ENCODE results near the gene PGM2L1.
"Not testable (repeated sequence)": the region's sequence is repeated elsewhere in the genome, so short reads cannot be mapped to it uniquely, and the experiment has no call there.

Gene PGM2L1

DNA sequence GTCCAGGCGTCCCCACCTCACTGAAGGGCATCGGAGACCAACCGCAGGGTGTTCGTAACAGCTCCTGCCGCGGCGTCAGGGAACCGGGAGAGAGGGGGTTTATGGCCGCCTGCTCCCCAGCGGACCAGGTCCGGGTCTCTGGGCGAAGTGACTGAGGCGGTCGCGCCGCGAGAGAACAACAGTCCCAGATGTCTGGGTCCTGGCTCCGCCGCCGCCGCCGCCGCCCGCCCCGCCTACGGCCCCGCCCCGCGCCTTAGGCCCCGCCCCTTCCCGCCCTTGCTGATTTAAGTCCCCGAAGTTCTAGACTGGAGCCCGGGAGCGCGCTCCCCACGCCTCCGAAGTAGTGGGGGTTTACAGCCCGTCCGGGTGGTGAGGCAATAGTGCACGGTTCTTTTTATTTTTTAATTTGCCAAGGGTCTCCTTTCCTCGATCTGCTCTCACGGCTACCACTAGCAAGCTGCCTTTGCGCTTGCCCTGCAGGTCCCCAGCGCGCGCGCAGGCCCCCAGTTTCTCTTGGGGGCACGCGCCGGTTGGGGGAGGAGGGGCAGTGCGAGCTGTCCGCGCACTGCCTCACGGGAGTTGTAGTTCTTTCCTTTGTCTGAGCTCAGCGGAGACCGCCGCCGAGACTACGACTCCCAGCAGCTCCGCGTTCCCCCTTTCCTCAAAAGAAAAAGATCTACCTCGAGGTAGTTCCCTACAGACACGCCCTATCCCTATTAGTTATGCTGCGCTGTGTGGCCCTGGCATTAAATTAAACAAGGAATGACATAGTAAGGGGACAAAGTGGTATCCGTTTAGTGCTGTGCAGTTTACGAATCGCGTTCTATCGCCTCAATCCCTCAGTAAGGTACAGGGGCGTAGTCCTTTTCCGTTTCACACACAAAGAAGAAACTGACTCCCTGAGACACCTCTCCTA lies at the start of gene PGM2L1:
PGM2L1 (minus strand) TSS at position 190 of the 916 bp plus-strand sequence. CDS start 272 bp downstream, outside the sequence.
- H3K4me3 ChIP-seq (ENCODE audit: low read depth, low read length), result peak within 1 kb of the TSS; percentile 83
- DNase-seq (ENCODE audit: low read depth), result peak; percentile 75

DNA sequence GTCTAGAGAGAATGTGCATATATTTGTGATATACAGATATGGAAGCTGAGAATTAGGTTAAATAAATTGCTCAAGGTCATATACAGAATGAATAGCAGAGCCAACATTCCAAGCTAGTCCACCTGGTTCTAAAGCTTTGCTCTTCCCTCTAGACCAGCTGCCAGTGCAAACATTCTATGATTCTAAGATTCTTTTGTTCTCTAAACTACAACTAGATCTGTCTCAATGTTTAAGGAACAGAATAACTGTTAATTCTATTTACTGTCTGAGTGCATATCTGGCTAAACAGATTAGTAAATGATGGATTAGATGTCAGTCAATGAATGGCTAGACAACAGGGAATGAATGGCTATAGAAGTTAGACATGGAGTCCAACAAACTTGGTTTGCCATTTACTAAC lies 49.5 kb upstream of the PGM2L1 start:
- no peak overlapping the region for H3K4me3 ChIP-seq (ENCODE audit: low read depth, low read length)
- no peak for DNase-seq (ENCODE audit: low read depth)

GRCh38 chr11:74446532-74446938 lies 48.3 kb upstream of the PGM2L1 start:
- H3K4me3 ChIP-seq (ENCODE audit: low read depth, low read length), result no peak overlapping the region
- no peak for DNase-seq (ENCODE audit: low read depth)

DNA sequence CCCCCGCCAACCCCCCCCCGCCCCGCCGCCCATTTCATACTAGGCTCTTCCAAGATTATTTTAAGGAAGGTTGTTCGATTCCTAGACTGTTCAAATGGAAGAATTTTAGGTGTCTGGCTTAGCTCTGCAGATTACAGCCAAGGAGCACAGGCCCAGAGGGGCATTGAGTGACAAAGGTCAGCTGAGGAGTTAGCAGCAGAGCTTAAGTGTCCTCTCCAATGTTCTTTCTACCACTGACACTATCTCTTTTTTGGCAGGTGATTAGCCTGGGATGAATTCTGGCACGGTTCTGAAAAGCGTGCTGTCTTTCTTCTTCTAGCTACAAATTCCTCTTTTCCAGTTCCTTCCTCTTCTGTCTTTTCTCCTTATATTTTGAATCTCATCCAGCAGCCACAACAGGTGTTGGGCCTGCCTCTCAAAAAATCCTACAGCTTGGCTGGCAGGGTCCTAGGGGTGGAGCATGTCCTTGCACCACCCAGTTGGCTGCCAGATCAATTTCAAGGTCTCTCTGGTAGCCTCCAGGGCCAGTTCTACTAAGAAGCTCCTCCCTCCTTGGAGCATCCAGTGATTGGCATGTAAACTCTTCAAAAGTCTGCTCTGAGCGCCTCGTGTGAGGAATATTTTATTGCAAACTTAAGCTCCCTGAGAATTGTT lies 46.1 kb upstream of the PGM2L1 start:
- no peak overlapping the region for H3K4me3 ChIP-seq (ENCODE audit: low read depth, low read length)
- DNase-seq (ENCODE audit: low read depth), result no peak

GRCh38 chr11:74443071-74443864 lies 45.0 kb upstream of the PGM2L1 start:
- no peak overlapping the region for H3K4me3 ChIP-seq (ENCODE audit: low read depth, low read length)
- no peak for DNase-seq (ENCODE audit: low read depth)

DNA sequence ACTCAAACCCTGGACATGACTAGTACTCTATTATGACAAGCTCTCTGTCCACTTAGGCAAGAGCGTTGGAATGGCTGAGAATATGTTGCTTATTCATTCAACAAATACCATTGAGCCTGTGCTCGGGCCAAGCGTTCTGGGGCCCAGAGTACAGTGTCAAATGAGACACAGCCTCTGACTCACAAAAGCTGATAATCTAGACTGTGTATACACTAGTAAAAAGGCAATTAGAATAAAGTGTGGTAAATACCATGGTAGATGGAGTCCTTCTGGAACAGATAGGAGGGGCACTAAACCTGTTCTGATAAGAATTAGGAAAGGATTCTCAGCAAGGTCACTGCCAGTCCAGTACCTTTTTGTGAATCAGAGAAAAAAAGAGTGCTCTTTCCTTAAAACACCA lies 44.4 kb upstream of the PGM2L1 start:
- no peak for DNase-seq (ENCODE audit: low read depth)
- H3K4me3 ChIP-seq (ENCODE audit: low read depth, low read length), result no peak overlapping the region

DNA sequence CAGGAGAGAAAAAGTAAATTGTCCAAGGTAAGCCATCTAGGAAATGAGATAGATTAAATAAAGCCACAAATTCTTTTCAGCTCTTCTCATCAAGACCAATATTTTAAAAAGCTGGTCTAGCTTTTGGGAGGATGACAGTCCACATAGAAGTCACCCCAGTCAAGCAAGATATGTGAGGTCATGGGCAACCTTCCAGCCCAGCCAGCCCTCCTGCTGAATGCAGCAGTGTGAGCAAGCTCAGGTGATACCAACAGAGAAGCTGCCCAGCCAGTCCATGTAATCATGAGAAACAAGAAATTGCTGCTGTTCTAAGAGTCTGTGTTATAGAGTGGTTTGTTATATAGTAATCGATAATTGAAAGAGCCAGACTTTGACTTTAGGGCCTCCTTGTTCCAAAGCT lies 40.4 kb upstream of the PGM2L1 start:
- H3K4me3 ChIP-seq (ENCODE audit: low read depth, low read length), result no peak overlapping the region
- DNase-seq (ENCODE audit: low read depth), result no peak

- DNase-seq (ENCODE audit: low read depth), result no peak
Observed at GRCh38 chr11:74437441-74438042, 39.3 kb upstream of the PGM2L1 start.

GRCh38 chr11:74434528-74434927 lies 36.3 kb upstream of the PGM2L1 start:
- no peak overlapping the region for H3K4me3 ChIP-seq (ENCODE audit: low read depth, low read length)
- DNase-seq (ENCODE audit: low read depth), result no peak

More at GRCh38 chr11:74437441-74438042, 39.3 kb upstream of the PGM2L1 start:
- H3K4me3 ChIP-seq (ENCODE audit: low read depth, low read length), result no peak overlapping the region

DNA sequence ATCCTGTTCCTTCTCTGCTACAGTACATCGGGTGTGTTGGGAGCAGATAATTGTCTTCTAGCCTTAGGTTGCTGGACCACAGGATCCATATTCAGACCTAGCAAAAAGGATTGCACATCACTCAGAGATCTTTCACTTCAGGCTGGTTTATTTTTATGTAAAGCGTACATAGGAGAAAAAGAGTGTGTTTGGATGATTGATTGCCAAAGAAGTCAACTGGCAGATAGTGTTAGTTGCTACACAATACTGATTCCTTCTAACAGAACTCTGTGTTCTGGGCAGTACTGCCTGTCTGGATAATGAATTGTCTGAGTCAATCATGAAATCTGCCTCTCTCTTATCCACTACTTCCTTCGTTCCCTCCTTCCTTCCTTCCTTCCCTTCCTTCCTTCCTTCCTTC lies 31.0 kb upstream of the PGM2L1 start:
- H3K4me3 ChIP-seq (ENCODE audit: low read depth, low read length), result no peak overlapping the region
- DNase-seq (ENCODE audit: low read depth), result no peak

DNA sequence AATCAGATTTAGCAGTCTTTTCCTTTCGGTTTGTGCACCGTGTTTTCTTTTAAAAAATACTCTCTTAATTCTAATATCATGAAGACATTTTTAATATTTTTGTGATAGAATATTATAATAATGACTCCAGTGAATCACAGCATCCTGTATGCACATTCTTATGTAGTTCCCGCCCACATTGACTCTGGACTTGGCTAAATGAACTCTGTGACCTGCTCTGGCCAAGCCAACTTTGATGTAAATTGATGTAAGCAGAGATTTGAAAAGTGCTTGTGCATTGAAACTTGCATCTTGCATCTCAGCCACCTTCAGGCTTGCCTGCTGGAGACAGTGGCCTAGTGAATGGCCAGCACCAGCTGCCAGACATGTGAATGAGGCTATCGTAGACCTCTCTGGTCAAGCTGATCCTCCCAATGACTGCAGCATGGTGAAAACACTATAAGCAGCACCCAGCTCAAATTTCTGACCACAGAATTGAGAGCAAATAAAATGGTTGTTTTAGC lies 29.2 kb upstream of the PGM2L1 start:
- H3K4me3 ChIP-seq (ENCODE audit: low read depth, low read length), result no peak overlapping the region
- no peak for DNase-seq (ENCODE audit: low read depth)

GRCh38 chr11:74425100-74425499 lies 26.9 kb upstream of the PGM2L1 start:
- DNase-seq (ENCODE audit: low read depth), result no peak
- H3K4me3 ChIP-seq (ENCODE audit: low read depth, low read length), result no peak overlapping the region

- H3K4me3 ChIP-seq (ENCODE audit: low read depth, low read length), result no peak overlapping the region
- DNase-seq (ENCODE audit: low read depth), result peak; percentile 85
Observed at GRCh38 chr11:74418509-74418895, 20.3 kb upstream of the PGM2L1 start.

- DNase-seq (ENCODE audit: low read depth), result no peak
Observed at GRCh38 chr11:74417860-74418508, 19.8 kb upstream of the PGM2L1 start.

GRCh38 chr11:74417379-74417804 lies 19.2 kb upstream of the PGM2L1 start:
- no peak for DNase-seq (ENCODE audit: low read depth)
- no peak overlapping the region for H3K4me3 ChIP-seq (ENCODE audit: low read depth, low read length)

More at GRCh38 chr11:74417860-74418508, 19.8 kb upstream of the PGM2L1 start:
- no peak overlapping the region for H3K4me3 ChIP-seq (ENCODE audit: low read depth, low read length)

DNA sequence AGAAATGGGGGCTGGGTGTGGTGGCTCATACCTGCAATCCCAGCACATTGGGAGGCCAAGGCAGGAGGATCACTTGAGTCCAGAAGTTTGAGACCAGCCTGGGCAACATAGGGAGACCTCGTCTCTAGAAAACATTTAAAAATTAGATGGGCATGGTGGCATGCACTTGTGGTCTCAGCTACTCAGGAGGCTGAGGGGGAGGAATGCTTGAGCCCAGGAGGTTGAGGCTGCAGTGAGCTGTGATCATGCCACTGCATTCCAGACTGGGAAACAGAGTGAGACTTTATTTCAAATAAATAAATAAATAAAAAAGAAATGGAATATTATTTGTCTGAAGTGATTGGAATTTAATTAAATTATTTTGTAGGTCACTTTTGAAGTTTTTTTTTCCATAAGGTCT lies 18.7 kb upstream of the PGM2L1 start:
- not testable (repeated sequence) for DNase-seq (ENCODE audit: low read depth); H3K4me3 ChIP-seq (ENCODE audit: low read depth, low read length)

- no peak overlapping the region for H3K4me3 ChIP-seq (ENCODE audit: low read depth, low read length)
- DNase-seq (ENCODE audit: low read depth), result no peak
Observed at GRCh38 chr11:74412733-74413359, 14.6 kb upstream of the PGM2L1 start.

- no peak for DNase-seq (ENCODE audit: low read depth)
- H3K4me3 ChIP-seq (ENCODE audit: low read depth, low read length), result no peak overlapping the region
Observed at GRCh38 chr11:74412321-74412720, 14.1 kb upstream of the PGM2L1 start.

Data from skeletal muscle cell (primary cell).